IPS-11a (cell line): ENCODE measurements around the gene JUND.
A peak's percentile ranks its signal among the peaks of the same experiment; 100 is the strongest.

Experiments
- H3K4me3 ChIP-seq: one replicate; pipeline ENCODE4 v1.5.1; 2013; ENCODE audit warnings: low read depth, low read length, control low read depth

JUND gene

GRCh38 chr19:18291019-18291524 is 9.7 kb upstream of the JUND start:
- H3K4me3 ChIP-seq: peak overlapping the region; percentile 30

DNA sequence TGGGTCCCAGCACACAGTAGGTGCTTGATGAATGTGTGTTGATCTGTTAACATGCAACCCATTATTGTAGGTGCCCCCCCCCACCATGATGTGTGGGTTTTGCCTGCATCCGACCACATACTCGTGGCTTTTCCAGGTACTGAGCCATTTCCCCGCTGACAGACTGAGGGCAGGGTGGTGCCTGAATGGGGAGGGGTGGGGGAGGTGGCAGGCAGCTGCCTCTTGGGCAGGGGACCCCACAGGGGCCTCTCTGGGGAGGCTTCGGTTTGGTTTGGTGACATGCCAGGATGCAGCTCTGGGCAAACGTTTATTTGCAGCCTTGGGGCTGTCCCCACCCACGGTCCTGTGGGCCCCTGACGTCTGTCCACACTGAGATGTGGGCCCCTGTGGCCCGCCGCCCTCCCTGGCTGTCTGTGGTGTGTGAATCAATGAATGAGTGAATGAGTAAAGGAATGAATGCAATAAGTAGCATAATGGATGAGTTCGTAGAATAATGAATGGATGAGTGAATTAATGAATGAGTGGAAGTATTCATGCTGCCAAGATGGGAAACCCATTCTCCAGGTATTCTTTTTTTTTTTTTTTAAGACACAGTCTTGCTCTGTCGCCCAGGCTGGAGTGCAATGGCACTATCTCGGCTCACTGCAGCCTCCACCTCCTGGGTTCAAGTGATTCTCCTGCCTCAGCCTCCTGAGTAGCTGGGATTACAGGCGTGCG is 9.0 kb upstream of the JUND start:
- H3K4me3 ChIP-seq: no peak overlapping the region

GRCh38 chr19:18289471-18290301 is 8.3 kb upstream of the JUND start:
- no peak overlapping the region for H3K4me3 ChIP-seq

DNA sequence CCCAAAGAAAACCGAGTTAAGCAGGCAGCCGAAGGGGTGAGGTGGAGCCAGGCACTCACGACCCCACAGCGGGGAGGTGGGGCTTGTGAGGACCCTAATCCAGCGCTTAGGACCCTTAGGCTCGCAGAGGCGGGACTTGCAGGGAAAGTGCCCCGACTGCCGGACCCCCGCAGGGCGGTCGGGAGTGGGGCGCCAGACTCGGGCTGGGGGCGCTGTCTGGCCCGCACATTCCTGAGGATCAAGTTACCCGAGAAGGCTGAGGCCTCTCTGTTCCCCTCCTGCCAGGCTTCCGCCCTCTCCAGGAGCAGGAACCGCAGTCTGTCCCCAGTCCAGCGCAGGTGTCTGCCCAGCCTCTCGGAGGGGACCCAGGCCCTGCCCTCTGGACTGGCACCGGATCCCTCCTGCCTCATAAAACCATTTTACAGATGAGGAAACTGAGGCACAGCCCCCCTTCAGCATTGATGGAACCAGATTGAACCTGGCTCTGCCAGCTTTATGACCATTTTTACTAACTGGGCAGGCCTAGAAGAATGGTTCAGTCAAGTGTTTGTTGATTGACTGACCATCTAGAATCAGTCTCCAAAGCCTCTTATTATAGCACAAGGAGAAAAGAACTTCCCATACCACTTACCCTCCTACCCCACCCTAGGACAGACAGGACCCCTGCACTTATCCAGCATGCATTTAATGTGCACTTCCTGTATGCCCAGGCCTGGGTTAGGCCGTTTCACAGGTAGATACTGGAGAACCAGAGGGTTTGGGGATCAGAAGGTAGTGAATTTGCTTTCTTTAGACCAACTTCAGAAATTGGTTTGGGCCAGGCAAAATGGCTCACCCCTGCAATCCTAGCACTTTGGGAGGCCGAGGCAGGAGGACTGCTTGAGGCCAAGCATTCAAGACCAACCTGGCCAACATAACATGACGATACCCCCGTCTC is 6.7 kb upstream of the JUND start:
- H3K4me3 ChIP-seq: no peak overlapping the region

DNA sequence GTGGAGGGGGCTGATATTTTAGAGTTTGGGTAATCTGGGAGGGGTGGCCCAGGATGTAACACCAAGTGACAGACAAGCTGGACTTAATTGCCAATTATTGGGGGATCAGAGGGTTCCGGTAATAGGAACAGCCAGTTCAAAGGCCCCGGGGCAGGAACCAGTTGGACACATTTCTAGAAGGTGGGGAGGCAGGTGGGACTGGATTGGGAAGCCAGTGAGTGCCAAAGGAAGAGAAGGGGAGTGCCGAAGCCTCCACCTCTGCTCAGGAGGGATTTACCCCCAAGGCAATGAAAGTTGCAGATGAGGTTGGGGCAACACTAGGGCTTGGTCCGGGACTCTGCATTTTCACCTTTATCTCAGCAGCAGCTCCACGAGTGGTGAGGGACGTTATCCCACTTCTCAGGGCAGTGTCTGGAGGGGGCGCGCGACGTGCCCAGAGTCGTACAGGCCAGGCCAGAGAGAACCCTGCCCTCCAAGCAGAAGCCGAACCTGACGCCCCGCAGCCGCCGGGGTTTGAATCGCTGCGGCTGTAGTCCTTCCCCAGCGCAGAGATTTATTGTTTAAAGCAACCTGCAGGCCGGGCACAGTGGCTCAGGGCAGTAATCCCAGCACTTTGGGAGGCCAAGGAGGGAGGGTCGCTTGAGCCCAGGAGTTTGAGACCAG is 5.7 kb upstream of the JUND start:
- no peak overlapping the region for H3K4me3 ChIP-seq

- H3K4me3 ChIP-seq: no peak overlapping the region
Measured at GRCh38 chr19:18284712-18285360, 3.4 kb upstream of the JUND start.

GRCh38 chr19:18283338-18283737 is 1.9 kb upstream of the JUND start:
- no peak overlapping the region for H3K4me3 ChIP-seq

DNA sequence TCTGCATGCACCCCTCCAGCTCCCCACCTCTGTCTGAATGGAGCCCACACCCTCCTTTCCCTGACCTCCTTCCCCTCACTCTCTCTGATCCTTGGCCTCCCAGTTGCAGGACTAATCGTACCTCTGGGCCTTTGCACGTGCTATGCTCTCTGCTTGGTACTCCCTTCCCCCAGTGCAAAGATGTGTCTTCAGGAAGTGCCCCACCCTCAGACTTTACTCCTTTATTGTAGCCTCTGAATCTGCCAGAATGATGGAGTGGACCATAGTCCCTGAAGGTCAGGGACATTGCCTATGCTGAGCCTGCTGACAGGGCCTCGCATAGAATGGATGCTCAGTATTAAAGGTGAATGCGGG is 1.3 kb upstream of the JUND start:
- no peak overlapping the region for H3K4me3 ChIP-seq

DNA sequence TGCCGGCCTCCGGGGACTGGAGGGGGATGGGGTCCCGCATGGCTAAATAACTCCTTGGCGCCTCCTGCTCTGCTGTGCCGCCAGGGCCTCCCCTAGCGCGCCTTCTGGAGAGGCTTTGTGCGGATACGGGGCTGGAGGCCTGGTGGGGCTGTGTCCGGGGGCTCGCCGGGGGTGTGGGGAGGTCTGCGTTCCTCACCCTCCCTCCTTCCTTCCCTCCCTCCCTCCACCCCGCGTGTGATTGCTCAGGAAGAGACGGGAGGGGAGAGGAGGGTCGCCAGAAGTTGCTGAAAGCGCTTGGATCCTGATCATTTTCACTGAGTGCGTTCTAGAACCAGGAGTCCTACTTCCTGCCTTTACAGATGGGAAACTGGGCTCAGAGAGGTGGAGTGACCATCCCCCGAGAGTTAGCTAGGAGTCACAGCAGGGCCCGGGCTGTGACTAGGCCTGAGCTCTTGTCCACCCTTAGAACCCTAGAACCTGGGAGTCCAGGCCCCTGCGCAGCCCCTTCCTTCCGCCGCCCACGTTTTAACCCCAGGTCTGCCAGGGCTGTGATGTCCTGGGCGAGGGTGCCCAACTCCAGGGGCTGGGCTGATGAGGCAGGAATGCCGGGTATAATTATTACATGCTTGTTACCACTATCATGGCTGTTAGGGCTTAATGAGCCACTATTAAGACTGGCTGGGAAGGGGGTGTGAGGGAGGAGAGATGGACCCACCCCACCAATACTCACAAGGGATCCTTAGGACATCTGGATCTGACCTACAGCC is 782 bp upstream of the JUND start:
- peak overlapping the region; percentile 43 for H3K4me3 ChIP-seq

GRCh38 chr19:18280247-18281081 is 958 bp downstream of the JUND start:
- peak overlapping the region; percentile 96 for H3K4me3 ChIP-seq

DNA sequence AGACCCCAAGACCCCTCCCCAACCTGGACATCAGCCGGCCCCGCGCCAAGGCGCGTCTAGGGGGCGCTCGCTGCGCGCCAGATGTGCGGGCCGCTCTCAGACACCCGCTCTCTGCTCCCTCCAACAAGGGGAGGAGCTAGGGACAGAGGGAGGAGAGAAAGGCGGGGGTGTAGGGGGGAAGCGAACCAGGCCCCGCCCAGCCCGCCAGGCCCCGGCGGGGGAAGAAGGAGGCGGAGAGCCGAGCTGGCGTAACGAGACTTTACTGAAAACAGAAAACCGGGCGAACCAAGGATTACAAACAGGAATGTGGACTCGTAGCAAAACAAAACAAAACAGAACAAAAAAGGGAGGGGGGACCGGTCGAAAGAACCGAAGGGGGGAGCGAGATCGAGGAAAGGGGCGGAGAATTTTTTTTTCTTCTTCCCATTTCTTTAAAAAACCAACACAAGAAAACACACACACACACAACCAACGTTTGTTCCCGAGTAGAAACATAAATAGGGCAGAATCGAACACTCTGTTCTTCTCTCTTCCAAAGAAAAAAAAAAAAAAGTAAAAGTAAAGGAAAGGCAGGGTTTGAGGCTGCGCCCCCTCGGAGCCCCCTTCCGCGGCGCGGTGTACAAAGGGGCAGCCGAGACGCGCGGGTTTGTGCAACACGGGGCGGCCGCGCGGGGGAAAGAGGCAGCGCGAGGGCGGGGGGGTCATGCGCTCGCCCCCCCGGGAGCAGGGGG is 1.7 kb downstream of the JUND start:
- H3K4me3 ChIP-seq: peak overlapping the region; percentile 96

GRCh38 chr19:18279266-18279515 is 2.2 kb downstream of the JUND start:
- peak overlapping the region; percentile 96 for H3K4me3 ChIP-seq

GRCh38 chr19:18278521-18279265 is 2.7 kb downstream of the JUND start:
- peak overlapping the region; percentile 96 for H3K4me3 ChIP-seq

- H3K4me3 ChIP-seq: no peak overlapping the region
Measured at GRCh38 chr19:18274781-18275356, 6.6 kb downstream of the JUND start.

GRCh38 chr19:18274219-18274780 is 7.1 kb downstream of the JUND start, which contains the start of gene IQCN:
IQCN (minus strand) TSS chr19:18274452; CDS start chr19:18269478, 4,974 bp downstream.
- H3K4me3 ChIP-seq: no peak within 1 kb of the TSS

- no peak overlapping the region for H3K4me3 ChIP-seq
Measured at GRCh38 chr19:18273561-18274218, 7.7 kb downstream of the JUND start.
